GM18498 (cell line): Measurements from ENCODE around the gene PARD6G.
"Not testable (repeated sequence)": the region's sequence is repeated elsewhere in the genome, so short reads cannot be mapped to it uniquely, and the experiment has no call there.

ENCODE experiments used
- ATAC-seq: cut with Tn5 transposase; IDR thresholded peaks from one replicate; pipeline ENCODE4 v1.9.1; 2021; ENCODE audit warnings: mild to moderate bottlenecking, moderate library complexity; ENCODE audit not compliant: unreplicated experiment

PARD6G gene

GRCh38 chr18:80176334-80177073 lies 70.8 kb downstream of the PARD6G start:
- ATAC-seq = no peak

- no peak for ATAC-seq
These were observed 71.7 kb downstream of the PARD6G start for GRCh38 chr18:80175451-80176204.

GRCh38 chr18:80173060-80173459 lies 74.3 kb downstream of the PARD6G start:
- no peak for ATAC-seq

GRCh38 chr18:80172056-80172455 lies 75.3 kb downstream of the PARD6G start:
- no peak for ATAC-seq

- no peak for ATAC-seq
These were observed 76.1 kb downstream of the PARD6G start for GRCh38 chr18:80171054-80171872.

- ATAC-seq = no peak
These were observed 76.8 kb downstream of the PARD6G start for GRCh38 chr18:80170395-80171053.

- ATAC-seq = no peak
These were observed 77.7 kb downstream of the PARD6G start for GRCh38 chr18:80169607-80170006.

GRCh38 chr18:80168982-80169381 lies 78.3 kb downstream of the PARD6G start:
- ATAC-seq = no peak

GRCh38 chr18:80168346-80168745 lies 79.0 kb downstream of the PARD6G start:
- no peak for ATAC-seq

- ATAC-seq = no peak
These were observed 79.4 kb downstream of the PARD6G start for GRCh38 chr18:80167931-80168330.

- ATAC-seq = no peak
These were observed 80.0 kb downstream of the PARD6G start for GRCh38 chr18:80167331-80167730.

- ATAC-seq = no peak
These were observed 80.6 kb downstream of the PARD6G start for GRCh38 chr18:80166725-80167124.

- ATAC-seq = no peak
These were observed 81.1 kb downstream of the PARD6G start for GRCh38 chr18:80166240-80166639.

- ATAC-seq = not testable (repeated sequence)
These were observed 82.5 kb downstream of the PARD6G start for GRCh38 chr18:80164727-80165355.

- no peak for ATAC-seq
These were observed 84.1 kb downstream of the PARD6G start for GRCh38 chr18:80163183-80163582.

- no peak for ATAC-seq
These were observed 85.4 kb downstream of the PARD6G start for GRCh38 chr18:80161781-80162417.

GRCh38 chr18:80159713-80160636 lies 87.3 kb downstream of the PARD6G start:
- ATAC-seq = no peak

- no peak for ATAC-seq
These were observed 88.9 kb downstream of the PARD6G start for GRCh38 chr18:80158365-80158764.
